Bronchial epithelial cell (primary cell): ENCODE data around the gene WNK3. TPM values are rescaled to one million over a fixed set of nuclear protein-coding genes. Genes with fewer than 3 reads are reported as not detected.

Source experiments
- DNase-seq: peaks from one replicate; pipeline ENCODE4 v3.0.0-alpha.2; 2010; ENCODE audit warnings: low read depth
- FAIRE-seq: peaks from 2 replicates; lab custom pipeline; 2011; peaks lifted over from hg19 to GRCh38; lab: Jason Lieb, UNC
- H3K27me3 ChIP-seq: 2 replicates; pipeline ENCODE4 v1.5.1; 2011; ENCODE audit warnings: low read length; ENCODE audit not compliant: control insufficient read depth, insufficient read depth
- H3K36me3 ChIP-seq: 2 replicates; pipeline ENCODE4 v1.5.1; 2011; ENCODE audit warnings: low read length; ENCODE audit not compliant: control insufficient read depth, insufficient read depth
- H3K4me3 ChIP-seq: 2 replicates; pipeline ENCODE4 v1.5.1; 2011; ENCODE audit warnings: mild to moderate bottlenecking, low read depth, low read length, control low read depth
- total RNA-seq: library from RNA; depleted of rRNA; stranded (reverse); fragments of >200 nt; gene quantifications from 2 replicates; pipeline ENCODE4 v1.2.1, GENCODE V29; 2014
- TF ChIP-seq, protein P1 (sequence below): IDR thresholded peaks from 2 replicates; pipeline ENCODE4 v1.5.1; 2011; ENCODE audit warnings: mild to moderate bottlenecking, moderate library complexity, low read length, control low read depth, inconsistent platforms; ENCODE audit not compliant: insufficient read depth, severe bottlenecking

WNK3 gene
- total RNA-seq, 1 donor from 2014 or later: 0.26 TPM

GRCh38 chrX:54173791-54174190 is 184.1 kb downstream of the WNK3 start:
- TF ChIP-seq, protein P1, sequence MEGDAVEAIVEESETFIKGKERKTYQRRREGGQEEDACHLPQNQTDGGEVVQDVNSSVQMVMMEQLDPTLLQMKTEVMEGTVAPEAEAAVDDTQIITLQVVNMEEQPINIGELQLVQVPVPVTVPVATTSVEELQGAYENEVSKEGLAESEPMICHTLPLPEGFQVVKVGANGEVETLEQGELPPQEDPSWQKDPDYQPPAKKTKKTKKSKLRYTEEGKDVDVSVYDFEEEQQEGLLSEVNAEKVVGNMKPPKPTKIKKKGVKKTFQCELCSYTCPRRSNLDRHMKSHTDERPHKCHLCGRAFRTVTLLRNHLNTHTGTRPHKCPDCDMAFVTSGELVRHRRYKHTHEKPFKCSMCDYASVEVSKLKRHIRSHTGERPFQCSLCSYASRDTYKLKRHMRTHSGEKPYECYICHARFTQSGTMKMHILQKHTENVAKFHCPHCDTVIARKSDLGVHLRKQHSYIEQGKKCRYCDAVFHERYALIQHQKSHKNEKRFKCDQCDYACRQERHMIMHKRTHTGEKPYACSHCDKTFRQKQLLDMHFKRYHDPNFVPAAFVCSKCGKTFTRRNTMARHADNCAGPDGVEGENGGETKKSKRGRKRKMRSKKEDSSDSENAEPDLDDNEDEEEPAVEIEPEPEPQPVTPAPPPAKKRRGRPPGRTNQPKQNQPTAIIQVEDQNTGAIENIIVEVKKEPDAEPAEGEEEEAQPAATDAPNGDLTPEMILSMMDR: no peak
- DNase-seq (no peak), FAIRE-seq (no peak)
- H3K27me3 ChIP-seq: no peaks in the 10 kb centered on the region
- H3K4me3 ChIP-seq: no peak overlapping the region
- peaks cover 4% of the 10 kb centered on the region for H3K36me3 ChIP-seq

DNA sequence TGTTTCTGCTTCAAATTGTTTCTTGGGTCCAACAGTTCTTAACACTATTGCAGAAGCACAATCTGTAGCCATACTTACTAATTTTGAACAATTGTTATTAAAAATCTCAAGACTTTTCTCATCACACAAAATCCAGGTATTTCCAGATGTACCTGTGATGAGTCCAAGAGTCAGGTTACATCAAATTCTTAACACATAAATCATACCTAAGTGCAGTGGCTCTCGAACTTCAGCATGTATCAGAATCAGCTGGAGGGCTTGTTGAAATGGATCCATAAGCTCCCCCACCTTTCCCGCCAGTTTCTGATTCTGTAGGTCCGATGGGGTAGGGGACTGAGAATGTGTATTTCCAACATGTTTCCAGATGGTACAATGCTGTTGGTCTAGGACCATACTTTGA is 185.4 kb downstream of the WNK3 start:
- peaks cover 4% of the 10 kb centered on the region for H3K36me3 ChIP-seq
- TF ChIP-seq, protein P1: no peak
- no peaks in the 10 kb centered on the region for H3K27me3 ChIP-seq
- FAIRE-seq (no peak), DNase-seq (no peak)
- H3K4me3 ChIP-seq: no peak overlapping the region

DNA sequence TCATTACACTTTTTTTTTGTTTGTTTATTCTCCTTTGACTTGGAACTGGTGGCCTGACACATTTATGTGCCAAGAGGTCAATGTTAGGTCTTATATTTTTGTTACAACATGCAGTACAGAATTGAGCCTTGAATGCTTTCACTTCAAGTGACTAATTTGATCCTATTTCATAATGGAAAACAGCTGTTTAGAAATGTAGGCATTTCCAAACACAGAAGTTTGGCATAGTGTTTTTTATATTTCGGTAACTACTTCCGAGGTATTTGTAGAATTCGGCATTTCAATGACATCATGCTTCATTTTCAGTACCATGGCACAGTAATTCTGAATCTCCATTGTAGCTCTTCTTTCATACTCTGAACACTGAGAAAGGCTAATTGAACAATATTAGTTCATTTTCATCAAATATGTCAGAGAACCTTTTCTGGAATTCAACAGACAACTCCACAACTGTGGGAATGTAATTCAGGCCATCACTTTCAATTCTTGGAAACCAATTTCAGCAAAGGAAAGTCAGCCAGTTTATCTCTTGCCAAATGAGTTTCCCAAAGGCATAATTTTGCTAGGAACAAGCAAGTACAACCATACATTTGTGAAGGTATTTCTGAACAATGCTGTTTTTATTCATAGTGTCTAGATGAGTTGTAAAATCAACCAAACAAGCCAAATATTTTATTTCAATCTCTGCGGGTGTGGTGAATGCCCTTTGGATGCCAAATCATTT is 186.2 kb downstream of the WNK3 start:
- TF ChIP-seq, protein P1: no peak
- Histone ChIP-seq H3K36me3 (peaks cover 4% of the 10 kb centered on the region), H3K4me3 (no peak overlapping the region), H3K27me3 (no peaks in the 10 kb centered on the region)
- FAIRE-seq (no peak), DNase-seq (no peak)

GRCh38 chrX:54171091-54171490 is 186.8 kb downstream of the WNK3 start:
- no peaks in the 10 kb centered on the region for H3K27me3 ChIP-seq

GRCh38 chrX:54166915-54167314 is 190.9 kb downstream of the WNK3 start:
- Histone ChIP-seq H3K36me3 (no peaks in the 10 kb centered on the region), H3K27me3 (no peaks in the 10 kb centered on the region), H3K4me3 (no peak overlapping the region)
- TF ChIP-seq, protein P1: no peak
- FAIRE-seq: no peak
- DNase-seq: no peak

More at GRCh38 chrX:54171091-54171490, 186.8 kb downstream of the WNK3 start:
- Histone ChIP-seq H3K36me3 (peaks cover 4% of the 10 kb centered on the region), H3K4me3 (no peak overlapping the region)
- TF ChIP-seq, protein P1: no peak
- DNase-seq: no peak
- FAIRE-seq: no peak

DNA sequence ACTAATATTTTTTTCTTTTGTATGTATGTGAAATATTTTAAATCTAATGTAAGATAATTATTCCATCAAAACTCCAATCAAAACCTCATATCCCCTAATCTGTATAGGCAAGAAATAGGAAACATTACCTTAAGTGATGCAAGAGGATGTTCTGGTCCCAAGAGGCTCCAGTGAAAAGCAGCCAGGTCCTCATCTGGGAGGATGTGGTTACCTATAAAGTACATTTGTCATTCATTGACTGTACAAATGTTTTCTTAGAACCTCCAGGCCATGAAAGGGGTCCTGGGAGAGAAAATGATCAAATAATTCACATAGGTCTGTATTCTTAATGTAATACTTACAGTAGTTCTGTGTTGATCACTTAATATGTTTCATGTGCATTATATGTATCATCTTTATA is 200.3 kb downstream of the WNK3 start:
- no peak for DNase-seq
- TF ChIP-seq, protein P1: no peak
- Histone ChIP-seq H3K4me3 (no peak overlapping the region), H3K36me3 (no peaks in the 10 kb centered on the region), H3K27me3 (no peaks in the 10 kb centered on the region)
- FAIRE-seq: no peak
